Urinary bladder (tissue), 4 donors: ENCODE measurements around the gene PPIL6. TPM values are rescaled to one million over a fixed set of nuclear protein-coding genes. Genes with fewer than 3 reads are reported as not detected.
"Not testable (repeated sequence)": the region's sequence is repeated elsewhere in the genome, so short reads cannot be mapped to it uniquely, and the experiment has no call there.

Experiments
- DNase-seq: peaks from one replicate; pipeline ENCODE4 v3.0.0-alpha.2; 2015; ENCODE audit errors: extremely low spot score
- H3K27ac ChIP-seq: one replicate; pipeline ENCODE4 v1.5.1; 2013; ENCODE audit warnings: low read depth, mild to moderate bottlenecking, moderate library complexity
- H3K36me3 ChIP-seq: one replicate; pipeline ENCODE4 v1.6.1; 2013; ENCODE audit warnings: mild to moderate bottlenecking, moderate library complexity; ENCODE audit not compliant: insufficient read depth
- H3K4me1 ChIP-seq: one replicate; pipeline ENCODE4 v1.6.1; 2013; ENCODE audit warnings: mild to moderate bottlenecking, moderate library complexity; ENCODE audit not compliant: insufficient read depth
- H3K4me3 ChIP-seq: one replicate; pipeline ENCODE4 v1.5.1; 2013; ENCODE audit warnings: low read depth, low read length
- WGBS: extraction: QIAGEN DNeasy Blood & Tissue Kit; methylation state at CpG from one replicate; pipeline ENCODE4 v1.1.7; 2013; 5-methylcytosine and 5-hydroxymethylcytosine counted together
- polyA plus RNA-seq: library from polyadenylated mRNA; stranded (reverse); fragments of 200-250 nt; gene quantifications from one replicate; pipeline ENCODE4 v1.2.3, GENCODE V29; 2013
- total RNA-seq: library from RNA; depleted of rRNA; stranded (reverse); fragments of >200 nt; gene quantifications from one replicate; pipeline ENCODE4 v1.2.3, GENCODE V29; 2014
- donor health status: healthy with polysubstance abuse.
- donor health status: healthy.

The PPIL6 gene
- total and polyA plus RNA-seq, 2 donors = 4.3 to 11.9 TPM

GRCh38 chr6:109475625-109476024 is 35.2 kb upstream of the PPIL6 start:
- H3K36me3 ChIP-seq = peaks cover 2% of the 10 kb centered on the region
- 85% methylated on average over 2 of the region's 2 CpGs for WGBS

GRCh38 chr6:109474995-109475394 is 34.6 kb upstream of the PPIL6 start:
- no peak for DNase-seq
- Histone ChIP-seq H3K4me3 (no peak overlapping the region), H3K27ac (no peak overlapping the region), H3K4me1 (peaks cover 2% of the 10 kb centered on the region), H3K36me3 (peaks cover 2% of the 10 kb centered on the region)
- WGBS = 75% methylated on average over 4 of the region's 4 CpGs

More at GRCh38 chr6:109475625-109476024, 35.2 kb upstream of the PPIL6 start:
- H3K4me1 ChIP-seq = peaks cover 2% of the 10 kb centered on the region
- H3K4me3 ChIP-seq = no peak overlapping the region
- no peak for DNase-seq
- H3K27ac ChIP-seq = no peak overlapping the region

- no peak for DNase-seq
- 93% methylated on average over 3 of the region's 3 CpGs for WGBS
- H3K4me3 ChIP-seq = no peak overlapping the region
- peaks cover 2% of the 10 kb centered on the region for H3K4me1 ChIP-seq
- no peak overlapping the region for H3K27ac ChIP-seq
- H3K36me3 ChIP-seq = no peaks in the 10 kb centered on the region
Measured at GRCh38 chr6:109473120-109473519, 32.7 kb upstream of the PPIL6 start.

GRCh38 chr6:109472132-109472995 is 31.9 kb upstream of the PPIL6 start:
- Histone ChIP-seq H3K4me1 (peaks cover under 1% of the 10 kb centered on the region), H3K4me3 (no peak overlapping the region), H3K27ac (no peak overlapping the region), H3K36me3 (no peaks in the 10 kb centered on the region)
- no peak for DNase-seq
- 97% methylated on average over 9 of the region's 9 CpGs for WGBS

- H3K4me3 ChIP-seq = no peak overlapping the region
- DNase-seq = no peak
- H3K27ac ChIP-seq = no peak overlapping the region
- H3K4me1 ChIP-seq = no peaks in the 10 kb centered on the region
- no peaks in the 10 kb centered on the region for H3K36me3 ChIP-seq
- 91% methylated on average over 5 of the region's 5 CpGs for WGBS
Measured at GRCh38 chr6:109471105-109471810, 30.8 kb upstream of the PPIL6 start.

- Histone ChIP-seq H3K36me3 (no peaks in the 10 kb centered on the region), H3K27ac (no peak overlapping the region), H3K4me1 (no peaks in the 10 kb centered on the region), H3K4me3 (no peak overlapping the region)
- WGBS = 92% methylated on average over 5 of the region's 5 CpGs
- DNase-seq = no peak
Measured at GRCh38 chr6:109469591-109470189, 29.3 kb upstream of the PPIL6 start.

GRCh38 chr6:109467696-109468095 is 27.3 kb upstream of the PPIL6 start:
- DNase-seq = no peak
- WGBS = 78% methylated on average over 6 of the region's 6 CpGs
- Histone ChIP-seq H3K27ac (no peak overlapping the region), H3K4me1 (no peaks in the 10 kb centered on the region), H3K36me3 (no peaks in the 10 kb centered on the region), H3K4me3 (no peak overlapping the region)

- Histone ChIP-seq H3K4me3 (no peak overlapping the region), H3K27ac (no peak overlapping the region), H3K36me3 (peaks cover 3% of the 10 kb centered on the region), H3K4me1 (no peaks in the 10 kb centered on the region)
- no peak for DNase-seq
- WGBS = 86% methylated on average over 7 of the region's 7 CpGs
Measured at GRCh38 chr6:109466212-109466923, 25.9 kb upstream of the PPIL6 start.

GRCh38 chr6:109465772-109466171 is 25.3 kb upstream of the PPIL6 start:
- no peak for DNase-seq
- WGBS = 87% methylated on average over 7 of the region's 7 CpGs
- no peak overlapping the region for H3K27ac ChIP-seq
- no peaks in the 10 kb centered on the region for H3K4me1 ChIP-seq
- peaks cover 3% of the 10 kb centered on the region for H3K36me3 ChIP-seq
- H3K4me3 ChIP-seq = no peak overlapping the region

- DNase-seq = no peak
- WGBS = 79% methylated on average over 1 of the region's 1 CpG
- peaks cover 1% of the 10 kb centered on the region for H3K4me1 ChIP-seq
- H3K36me3 ChIP-seq = peaks cover 3% of the 10 kb centered on the region
- no peak overlapping the region for H3K4me3 ChIP-seq
- no peak overlapping the region for H3K27ac ChIP-seq
Measured at GRCh38 chr6:109461733-109462526, 21.5 kb upstream of the PPIL6 start.

- not testable (repeated sequence) for H3K4me1 ChIP-seq, H3K27ac ChIP-seq, DNase-seq, H3K4me3 ChIP-seq, H3K36me3 ChIP-seq
- WGBS = 98% methylated on average over 1 of the region's 1 CpG
Measured at GRCh38 chr6:109461205-109461604, 20.8 kb upstream of the PPIL6 start.

- WGBS = 85% methylated on average over 3 of the region's 3 CpGs
Measured at GRCh38 chr6:109460161-109460829, 19.9 kb upstream of the PPIL6 start.

More at GRCh38 chr6:109460161-109460829, 19.9 kb upstream of the PPIL6 start:
- no peak overlapping the region for H3K4me3 ChIP-seq
- peaks cover 3% of the 10 kb centered on the region for H3K36me3 ChIP-seq
- H3K4me1 ChIP-seq = peaks cover 1% of the 10 kb centered on the region
- no peak for DNase-seq
- H3K27ac ChIP-seq = no peak overlapping the region
